PC-9 (cell line): ENCODE data around the gene DLAT.

Source experiments
- EZH2 ChIP-seq: fragments of 200-600 bp; sonication (generic); IDR thresholded peaks from 2 replicates; pipeline ENCODE4 v1.8.0; 2017; ENCODE audit warnings: antibody characterized with exemption, low read depth
- TF ChIP-seq, protein P1 (sequence below): fragments of 200-600 bp; sonication (generic); conservative IDR thresholded peaks from 2 replicates; pipeline ENCODE4 v1.6.1; 2017; ENCODE audit warnings: mixed run types, antibody characterized with exemption, mild to moderate bottlenecking, moderate library complexity

DNA sequence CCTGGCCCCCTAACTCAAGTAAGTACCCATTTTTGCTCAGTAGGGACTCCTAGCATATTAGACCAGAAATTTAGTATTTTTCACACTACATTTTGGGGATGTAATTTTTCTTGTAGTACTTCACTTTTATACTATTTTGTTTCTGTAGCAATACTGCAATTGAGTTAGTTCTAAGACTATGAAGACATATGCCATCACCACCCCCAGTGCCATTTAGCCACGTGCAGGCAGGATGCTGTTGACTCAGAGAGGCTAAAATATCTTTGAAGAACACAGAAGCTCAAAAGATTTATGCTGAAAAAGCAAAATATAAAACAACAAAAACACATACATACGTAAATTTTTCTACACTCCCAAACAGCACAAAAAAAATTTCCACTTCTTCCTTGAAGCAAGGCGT, 29.1 kb upstream of the DLAT start:
- TF ChIP-seq, protein P1, sequence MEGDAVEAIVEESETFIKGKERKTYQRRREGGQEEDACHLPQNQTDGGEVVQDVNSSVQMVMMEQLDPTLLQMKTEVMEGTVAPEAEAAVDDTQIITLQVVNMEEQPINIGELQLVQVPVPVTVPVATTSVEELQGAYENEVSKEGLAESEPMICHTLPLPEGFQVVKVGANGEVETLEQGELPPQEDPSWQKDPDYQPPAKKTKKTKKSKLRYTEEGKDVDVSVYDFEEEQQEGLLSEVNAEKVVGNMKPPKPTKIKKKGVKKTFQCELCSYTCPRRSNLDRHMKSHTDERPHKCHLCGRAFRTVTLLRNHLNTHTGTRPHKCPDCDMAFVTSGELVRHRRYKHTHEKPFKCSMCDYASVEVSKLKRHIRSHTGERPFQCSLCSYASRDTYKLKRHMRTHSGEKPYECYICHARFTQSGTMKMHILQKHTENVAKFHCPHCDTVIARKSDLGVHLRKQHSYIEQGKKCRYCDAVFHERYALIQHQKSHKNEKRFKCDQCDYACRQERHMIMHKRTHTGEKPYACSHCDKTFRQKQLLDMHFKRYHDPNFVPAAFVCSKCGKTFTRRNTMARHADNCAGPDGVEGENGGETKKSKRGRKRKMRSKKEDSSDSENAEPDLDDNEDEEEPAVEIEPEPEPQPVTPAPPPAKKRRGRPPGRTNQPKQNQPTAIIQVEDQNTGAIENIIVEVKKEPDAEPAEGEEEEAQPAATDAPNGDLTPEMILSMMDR: no peak
- TF ChIP-seq EZH2: no peak
